NOMO-1 treated with DMSO at 0.1 percent for 48 hours (cell line): ENCODE results near the gene CYTH1.

Experiments
- DNase-seq: peaks from one replicate; lab custom pipeline; 2025; ENCODE audit not compliant: unreplicated experiment; lab: John Stamatoyannopoulos, UW

CYTH1 gene

DNA sequence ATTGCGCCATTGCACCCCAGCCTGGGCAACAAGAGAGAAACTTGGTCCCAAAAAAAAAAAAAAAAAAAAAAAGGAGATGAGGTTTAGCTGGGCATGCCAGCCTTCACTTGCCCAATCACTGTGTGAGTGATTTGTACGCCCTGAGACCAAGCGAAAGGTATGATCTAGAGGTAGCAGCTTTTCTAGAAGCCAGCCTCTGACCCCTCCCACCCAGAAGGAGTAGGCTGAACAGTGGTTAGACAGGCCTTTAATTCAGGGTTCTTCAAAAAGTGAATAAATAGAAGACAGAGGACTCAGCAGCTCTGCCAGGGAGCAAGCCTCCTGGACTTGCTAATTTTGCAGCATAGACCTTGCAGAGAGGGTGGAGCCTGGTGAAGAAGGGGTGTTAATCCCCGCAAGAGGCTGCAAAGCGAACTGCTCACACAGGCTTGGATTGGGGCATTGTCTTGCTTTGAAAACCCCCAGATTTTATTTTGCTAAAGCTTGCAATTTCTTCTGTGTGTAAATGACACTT lies 7.1 kb upstream of the CYTH1 start:
- no peak for DNase-seq

GRCh38 chr17:78788451-78788850 lies 6.4 kb upstream of the CYTH1 start:
- DNase-seq = no peak

DNA sequence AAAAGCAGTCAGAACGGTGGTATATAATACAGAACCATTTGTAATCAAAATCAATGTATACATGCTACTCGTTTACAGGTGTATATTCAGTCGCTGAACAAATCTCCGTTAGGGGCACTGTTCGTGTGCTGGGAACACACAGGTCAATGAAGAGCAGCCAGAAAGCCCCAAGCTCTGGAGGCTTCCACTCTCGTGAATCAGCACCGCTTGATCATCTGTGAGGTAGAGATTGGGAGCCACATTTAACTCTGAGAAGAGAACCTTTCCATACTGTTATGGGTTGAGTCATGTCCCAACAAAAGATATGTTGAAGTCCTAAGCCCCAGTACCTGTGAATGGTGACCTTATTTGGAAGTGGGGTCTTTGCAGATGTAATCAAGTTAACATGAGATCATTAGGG lies 5.4 kb upstream of the CYTH1 start:
- no peak for DNase-seq

DNA sequence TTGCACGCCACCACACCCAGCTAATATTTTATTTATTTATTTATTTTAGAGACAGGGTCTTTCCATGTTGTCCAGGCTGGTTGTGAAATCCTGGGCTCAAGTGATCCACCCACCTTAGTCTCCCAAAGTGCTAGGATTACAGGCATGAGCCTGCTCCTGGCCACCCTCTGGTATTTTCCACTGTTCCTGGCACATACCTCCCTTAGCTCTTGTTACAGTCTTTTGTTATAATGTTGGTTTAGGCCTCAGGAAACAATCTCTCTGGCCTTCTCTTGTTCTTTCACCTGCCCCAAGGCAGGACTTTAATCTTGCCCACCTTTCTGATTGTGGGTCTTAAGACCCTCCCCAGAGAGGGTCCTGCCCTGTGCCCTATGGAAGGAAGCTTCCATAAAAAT lies 3.6 kb upstream of the CYTH1 start:
- DNase-seq = no peak

DNA sequence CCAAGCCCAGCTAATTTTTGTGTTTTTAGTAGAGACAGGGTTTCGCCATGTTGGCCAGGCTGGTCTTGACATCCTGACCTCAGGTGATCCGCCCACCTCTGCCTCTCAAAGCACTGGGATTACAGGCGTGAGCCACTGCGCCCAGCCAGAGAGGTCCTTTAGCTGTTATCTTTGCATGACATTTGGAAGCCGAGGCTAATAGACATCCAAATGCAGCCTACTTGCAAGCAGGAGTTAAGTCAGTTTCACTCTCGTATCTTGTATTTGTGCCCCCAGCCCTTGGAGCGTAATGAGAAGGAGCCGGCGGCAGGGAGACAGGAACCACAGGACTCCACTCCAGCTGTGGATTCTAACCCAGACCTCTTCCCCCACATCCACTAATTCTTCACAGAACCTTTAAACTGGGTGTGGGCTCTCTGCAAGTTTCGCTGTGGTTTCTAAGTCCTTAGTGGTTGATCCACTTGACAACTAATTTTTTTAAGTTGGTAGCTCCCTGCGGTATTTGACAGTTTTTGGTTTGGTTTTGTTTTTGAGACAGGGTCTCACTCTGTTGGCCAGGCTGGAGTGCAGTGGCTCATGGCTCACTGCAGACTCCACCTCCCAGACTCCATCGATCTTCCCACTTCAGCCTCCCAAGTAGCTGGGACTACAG lies 3.1 kb upstream of the CYTH1 start:
- no peak for DNase-seq

DNA sequence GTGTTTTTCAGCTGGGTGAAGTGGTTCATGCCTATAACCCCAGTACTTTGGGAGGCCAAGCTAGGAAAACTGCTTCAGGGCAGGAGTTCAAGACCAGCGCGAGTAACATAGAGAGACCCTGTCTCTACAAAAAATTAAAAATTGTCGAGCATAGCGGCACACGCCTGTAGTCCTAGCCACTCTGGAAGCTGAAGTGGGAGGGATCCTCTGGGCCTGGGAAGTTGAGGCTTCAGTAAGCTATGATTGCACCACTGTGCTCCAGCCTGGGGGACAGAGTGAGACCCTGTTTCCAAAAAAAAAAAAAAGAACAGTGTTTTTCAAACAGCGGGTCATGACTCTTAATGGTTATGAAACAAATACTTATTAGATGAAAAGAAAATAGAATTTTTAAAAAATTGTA lies 2.3 kb upstream of the CYTH1 start:
- DNase-seq = no peak

- DNase-seq = no peak
Measured at GRCh38 chr17:78783711-78784324, 1.7 kb upstream of the CYTH1 start.

GRCh38 chr17:78781104-78781892 lies 775 bp downstream of the CYTH1 start:
- peak; percentile 25 for DNase-seq

DNA sequence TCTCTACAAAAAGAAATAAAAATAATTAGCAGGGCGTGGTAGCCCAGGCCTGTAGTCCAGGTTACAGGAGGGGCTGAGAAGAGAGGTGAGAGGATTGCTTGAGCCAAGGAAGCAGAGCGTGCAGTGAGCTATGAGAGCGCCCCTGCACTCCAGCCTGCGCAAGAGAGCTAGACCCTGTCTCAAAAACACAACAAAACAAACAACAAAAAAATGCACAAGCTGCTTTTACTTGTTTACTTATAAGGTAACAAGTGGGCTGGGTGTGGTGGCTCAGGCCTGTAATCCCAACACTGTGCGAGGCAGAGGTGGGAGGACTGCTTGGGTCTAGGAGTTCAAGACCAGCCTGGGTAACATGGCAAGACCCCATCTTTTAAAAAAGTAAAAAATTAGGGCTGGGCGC lies 1.7 kb downstream of the CYTH1 start:
- DNase-seq = no peak

DNA sequence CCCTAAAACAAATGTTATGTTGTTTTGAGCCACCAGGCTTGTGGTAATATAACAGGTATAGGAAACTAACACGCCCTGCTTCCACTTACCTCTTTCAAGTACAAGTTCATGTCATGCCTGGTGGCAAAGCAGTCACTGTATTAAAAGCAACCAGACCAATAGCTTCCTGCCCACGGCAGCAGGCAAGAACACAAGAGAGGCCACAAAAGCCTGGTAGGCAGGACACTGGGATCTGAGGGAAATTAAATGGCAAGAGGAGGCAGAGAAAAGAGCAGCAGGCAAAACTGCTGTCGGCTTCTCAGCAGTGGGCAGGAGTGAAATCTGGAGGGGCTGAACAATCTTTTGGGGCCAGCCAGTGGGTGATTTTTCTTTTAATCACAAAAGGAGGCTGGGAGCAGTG lies 2.2 kb downstream of the CYTH1 start:
- no peak for DNase-seq

DNA sequence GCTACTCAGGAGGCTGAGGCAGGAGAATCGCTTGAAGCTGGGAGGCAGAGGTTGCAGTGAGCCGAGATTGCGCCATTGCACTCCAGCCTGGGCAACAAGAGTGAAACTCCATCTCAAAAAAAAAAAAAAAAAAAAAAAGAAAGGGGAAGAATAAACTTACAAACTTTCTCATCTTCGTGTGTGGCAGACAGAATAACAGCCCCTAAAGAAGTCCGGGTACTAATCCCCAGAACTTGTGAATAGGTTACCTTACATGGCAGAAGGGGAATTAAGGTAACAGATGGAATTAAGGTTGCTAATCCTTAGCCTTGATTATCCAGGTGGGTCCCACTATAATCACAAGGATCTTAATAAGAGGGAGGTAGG lies 2.8 kb downstream of the CYTH1 start:
- DNase-seq = peak; percentile 49

DNA sequence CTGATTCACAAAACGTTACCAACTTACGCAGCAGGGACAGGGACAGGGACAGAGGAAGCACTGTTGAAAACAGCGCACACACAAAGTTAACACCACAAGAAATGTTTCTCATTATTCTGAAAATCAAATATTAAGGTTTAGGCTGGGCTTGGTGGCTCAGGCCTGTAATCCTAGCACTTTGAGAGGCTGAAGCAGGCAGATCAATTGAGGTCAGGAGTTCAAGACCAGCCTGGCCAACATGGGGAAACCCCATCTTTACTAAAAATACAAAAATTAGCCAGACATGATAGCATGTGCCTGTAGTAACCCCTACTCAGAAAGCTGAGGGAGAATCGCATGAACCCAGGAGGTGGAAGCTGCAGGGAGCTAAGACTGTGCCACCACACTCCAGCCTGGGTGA lies 4.2 kb downstream of the CYTH1 start:
- DNase-seq = no peak

- DNase-seq = peak; percentile 40
Measured at GRCh38 chr17:78774956-78775571, 7.0 kb downstream of the CYTH1 start.

GRCh38 chr17:78774453-78774852 lies 7.6 kb downstream of the CYTH1 start:
- no peak for DNase-seq

DNA sequence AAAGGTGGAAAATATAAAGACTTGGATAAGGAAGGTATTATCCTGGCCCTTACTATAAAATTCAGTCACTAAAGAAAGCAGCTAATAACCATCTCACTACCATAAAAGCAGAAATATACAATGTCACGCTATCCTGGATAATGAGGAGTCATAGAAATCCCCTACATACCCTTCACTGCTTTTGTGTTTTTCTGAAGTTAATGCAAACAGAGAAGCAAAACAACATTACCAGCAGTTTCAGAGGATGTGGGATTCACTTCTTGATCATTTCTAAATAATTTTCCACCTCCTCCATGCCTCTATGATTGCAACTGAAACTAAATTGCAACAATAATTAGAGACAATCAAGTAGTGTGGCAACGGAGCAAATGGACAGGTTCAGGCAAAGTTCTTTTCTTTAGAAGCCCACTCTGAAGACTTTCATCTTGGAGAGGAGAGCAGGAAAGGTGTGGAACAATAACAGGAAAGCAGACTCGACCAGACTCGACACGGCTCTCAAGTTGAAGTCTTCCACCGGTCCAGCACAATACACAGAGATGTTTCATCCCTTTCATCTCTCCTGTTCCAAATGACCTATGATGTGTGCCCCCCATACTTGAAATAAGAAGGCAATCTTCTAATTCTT lies 10.2 kb downstream of the CYTH1 start:
- no peak for DNase-seq

- DNase-seq = no peak
Measured at GRCh38 chr17:78769196-78769773, 12.8 kb downstream of the CYTH1 start.

DNA sequence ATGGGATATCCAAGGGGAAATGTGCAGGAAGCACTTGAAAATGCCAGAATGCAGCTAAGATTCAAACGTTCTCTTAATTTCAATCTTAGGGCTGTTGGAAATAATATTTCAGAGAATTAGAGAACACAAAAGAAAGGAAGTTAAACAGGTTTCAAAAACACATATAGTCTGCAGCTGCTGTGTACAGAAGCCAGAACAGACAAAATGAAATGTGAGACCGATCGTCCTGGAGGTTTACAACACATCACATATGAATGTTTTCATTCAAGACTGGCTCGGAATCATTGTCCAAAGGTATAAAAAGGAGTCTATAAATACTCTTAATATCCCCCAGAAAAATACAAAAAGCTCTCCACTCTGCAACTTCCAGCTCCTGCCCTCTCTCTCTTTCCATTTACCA lies 14.3 kb downstream of the CYTH1 start:
- no peak for DNase-seq

- peak; percentile 30 for DNase-seq
Measured at GRCh38 chr17:78766743-78767294, 15.3 kb downstream of the CYTH1 start.

DNA sequence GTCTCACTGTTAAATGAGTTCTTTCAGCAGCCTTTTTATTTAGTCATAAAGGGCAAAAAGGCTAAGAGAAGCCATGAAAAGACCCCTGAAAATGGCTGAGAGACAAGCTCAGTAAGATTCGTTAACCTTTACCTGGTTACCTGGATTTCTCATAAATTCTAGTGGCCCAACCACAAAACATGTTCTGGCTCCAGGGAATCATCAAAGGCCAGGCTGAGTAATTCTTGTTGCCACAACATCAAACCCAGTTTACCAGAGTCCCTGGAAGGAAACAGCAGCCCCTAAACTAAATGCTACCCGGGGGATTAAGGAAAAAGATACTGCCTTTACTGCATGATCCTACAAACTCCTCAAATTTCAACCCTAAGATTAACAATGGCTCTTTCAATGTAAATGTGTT lies 15.8 kb downstream of the CYTH1 start:
- DNase-seq = no peak

GRCh38 chr17:78765821-78766220 lies 16.3 kb downstream of the CYTH1 start:
- no peak for DNase-seq

DNA sequence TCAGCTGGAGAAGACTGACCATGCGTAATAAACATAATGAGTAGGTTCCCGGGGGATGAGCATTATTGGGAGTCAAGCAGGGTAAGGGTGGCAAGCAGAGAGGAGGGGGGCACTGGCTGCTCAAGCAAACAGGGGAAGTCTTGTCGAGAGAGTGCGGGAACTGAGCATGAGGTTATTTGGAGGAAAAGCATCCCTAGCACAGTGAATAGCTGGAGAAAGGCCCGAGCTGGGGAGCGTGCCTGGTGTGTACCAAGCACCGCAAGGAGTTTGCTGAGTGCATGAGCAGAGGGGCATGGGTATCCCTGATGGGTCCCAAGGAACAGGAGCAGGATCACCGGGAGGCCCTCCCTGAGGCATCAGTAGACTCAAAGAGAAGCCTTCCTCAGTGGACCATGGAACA lies 17.2 kb downstream of the CYTH1 start:
- DNase-seq = no peak
